Activated T-helper 1 cell treated with Interleukin-2 at 50 U/mL for 16 hours (primary cell): ENCODE data around the gene NOC2L.

Experiments used
- DNase-seq: peaks from one replicate; pipeline ENCODE4 v3.0.0-alpha.2; 2020; ENCODE audit warnings: low read depth

Gene NOC2L

GRCh38 chr1:916173-917075, 42.6 kb downstream of the NOC2L start:
- no peak for DNase-seq

GRCh38 chr1:915295-916172, 43.5 kb downstream of the NOC2L start:
- no peak for DNase-seq

GRCh38 chr1:914891-915280, 44.2 kb downstream of the NOC2L start:
- DNase-seq, result no peak

- no peak for DNase-seq
Measured at GRCh38 chr1:914131-914890, 44.7 kb downstream of the NOC2L start.

DNA sequence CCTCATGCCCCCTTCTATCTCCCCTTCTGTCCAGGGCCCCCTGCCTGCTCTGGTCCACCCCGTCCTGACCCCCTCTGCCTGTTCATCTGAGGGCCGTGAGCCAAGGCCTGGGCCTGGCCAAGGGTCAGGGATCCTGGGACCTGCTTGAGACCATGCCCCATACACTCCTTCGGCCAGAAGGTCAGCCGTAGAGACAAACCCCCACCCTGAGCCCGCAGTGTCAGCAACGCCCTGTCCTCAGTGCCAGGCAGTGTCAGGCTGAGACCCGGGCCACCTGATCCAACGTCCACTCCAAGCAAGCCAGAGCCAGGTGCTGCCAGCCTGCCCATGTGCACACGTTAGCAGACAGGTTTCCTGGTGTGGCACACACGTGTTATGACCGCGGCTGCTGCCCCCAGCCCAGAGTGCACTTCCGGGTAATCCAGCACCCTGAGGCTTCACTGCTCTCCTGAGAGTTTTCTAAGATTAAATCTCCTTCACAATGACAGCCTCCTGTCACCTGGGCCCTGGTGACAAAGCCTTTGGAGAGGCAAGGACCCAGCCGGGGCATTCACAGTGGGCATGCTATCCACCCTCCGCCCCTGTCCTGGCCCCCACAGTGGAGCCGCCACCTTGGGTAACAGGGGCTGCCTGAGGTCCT, 45.4 kb downstream of the NOC2L start:
- no peak for DNase-seq

- no peak for DNase-seq
Measured at GRCh38 chr1:912740-913301, 46.2 kb downstream of the NOC2L start.

DNA sequence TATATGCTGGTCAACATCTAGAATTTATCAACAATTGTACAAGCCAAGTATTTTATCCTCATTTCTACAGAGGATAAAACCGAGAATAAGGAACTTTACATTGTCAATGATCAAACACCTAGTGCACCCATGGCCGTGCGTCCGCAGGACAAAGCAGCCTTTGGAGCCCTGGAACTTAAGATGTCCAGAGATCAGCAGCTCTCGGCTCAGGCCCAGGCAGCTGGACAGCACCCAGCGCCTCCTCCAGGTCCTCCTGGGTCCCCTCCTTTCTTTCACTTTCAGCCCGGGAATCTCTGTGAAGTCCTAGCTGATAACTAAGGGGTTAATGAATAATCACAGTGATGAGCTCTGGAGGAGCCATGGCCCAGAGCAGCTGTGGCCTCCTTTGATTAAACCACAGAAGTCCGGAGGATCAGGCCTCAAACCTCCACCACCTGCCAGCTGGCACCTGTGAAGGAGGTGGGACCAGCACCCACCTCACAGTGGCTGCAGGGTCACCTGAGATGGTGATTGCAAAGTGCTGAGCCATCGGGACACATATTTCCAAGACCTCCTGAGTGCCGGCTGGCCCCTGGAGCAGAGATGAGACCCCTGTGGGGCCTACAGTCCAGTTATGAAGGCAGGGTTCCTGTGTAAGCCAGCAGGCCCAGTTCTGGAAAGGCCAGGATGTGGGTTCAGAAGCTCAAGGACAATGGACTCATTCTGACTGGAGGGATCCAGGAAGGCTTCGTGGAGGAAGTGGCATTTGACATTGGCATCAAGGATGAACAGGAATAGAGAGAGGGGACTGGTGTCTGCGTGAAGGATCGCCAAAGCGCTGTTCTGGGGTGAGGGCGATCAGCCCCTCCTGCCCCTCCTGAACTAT, 46.9 kb downstream of the NOC2L start:
- DNase-seq, result no peak

DNA sequence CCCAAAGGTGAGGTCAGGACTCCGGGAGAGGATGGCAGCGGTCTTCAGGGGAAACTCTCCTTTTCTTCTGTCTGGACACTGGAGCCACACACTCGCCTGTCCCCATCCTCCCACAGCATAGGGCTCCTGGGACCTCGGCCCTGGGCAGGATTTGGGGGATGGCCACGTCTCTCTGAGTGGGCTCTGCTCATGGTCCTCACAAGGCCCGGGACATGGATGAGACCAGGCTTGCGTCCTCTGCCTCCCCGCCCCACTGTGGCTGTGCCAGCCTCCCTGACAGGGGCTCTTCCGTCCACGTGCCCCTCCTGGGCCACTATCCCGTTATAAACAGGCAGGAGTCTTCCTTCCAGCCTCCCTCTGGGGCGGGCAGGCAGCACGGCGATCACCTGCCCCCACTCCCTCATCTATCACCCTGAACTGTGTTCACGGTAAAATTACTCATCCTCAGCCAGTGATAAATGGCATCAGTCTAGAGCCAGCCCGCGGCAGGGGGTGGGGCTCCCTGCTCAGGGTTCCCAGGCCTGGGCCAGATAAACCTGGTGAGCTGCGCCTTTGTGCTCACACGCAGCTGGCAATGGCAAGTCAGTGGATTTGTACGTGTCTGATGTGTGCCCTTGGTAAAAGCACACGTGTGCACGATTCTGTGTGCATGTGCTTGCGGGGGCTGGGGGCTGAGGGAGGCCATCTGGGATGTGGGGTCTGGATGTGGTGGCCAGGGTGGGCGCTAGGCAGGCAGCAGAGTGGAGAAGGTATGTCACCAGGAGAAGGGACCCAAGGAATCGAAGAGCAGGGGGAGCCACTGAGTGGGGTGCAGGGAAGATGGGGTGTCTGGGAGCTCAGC, 48.0 kb downstream of the NOC2L start:
- DNase-seq, result no peak

DNA sequence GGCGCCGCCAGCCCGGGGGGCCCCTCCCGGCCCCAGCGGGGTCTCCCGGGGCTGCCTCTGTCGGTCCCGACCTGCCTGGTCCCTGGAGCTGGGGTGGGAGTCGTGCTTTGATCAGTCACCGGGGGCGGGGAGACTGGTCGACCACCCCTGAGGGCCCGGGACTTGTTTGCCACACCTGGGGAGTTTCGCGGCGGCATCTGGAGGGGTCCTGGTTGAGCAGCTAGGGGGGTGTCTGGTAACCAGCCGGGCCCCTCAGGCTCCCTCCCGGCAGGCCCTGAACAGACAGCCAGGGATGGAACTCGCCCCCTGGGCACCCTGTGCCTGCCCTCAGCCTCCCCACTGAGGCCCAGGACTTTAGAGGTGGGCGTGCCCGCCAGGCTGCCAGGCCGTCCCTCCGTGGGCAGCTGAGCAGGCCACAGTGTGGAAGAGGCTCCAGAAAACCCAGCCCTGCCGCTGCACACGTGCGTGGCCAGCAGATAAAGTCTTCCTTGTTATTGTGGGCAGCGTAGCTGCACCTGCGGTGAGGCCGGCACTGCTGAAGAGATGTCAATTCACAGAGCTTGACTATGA, 48.7 kb downstream of the NOC2L start:
- no peak for DNase-seq

DNA sequence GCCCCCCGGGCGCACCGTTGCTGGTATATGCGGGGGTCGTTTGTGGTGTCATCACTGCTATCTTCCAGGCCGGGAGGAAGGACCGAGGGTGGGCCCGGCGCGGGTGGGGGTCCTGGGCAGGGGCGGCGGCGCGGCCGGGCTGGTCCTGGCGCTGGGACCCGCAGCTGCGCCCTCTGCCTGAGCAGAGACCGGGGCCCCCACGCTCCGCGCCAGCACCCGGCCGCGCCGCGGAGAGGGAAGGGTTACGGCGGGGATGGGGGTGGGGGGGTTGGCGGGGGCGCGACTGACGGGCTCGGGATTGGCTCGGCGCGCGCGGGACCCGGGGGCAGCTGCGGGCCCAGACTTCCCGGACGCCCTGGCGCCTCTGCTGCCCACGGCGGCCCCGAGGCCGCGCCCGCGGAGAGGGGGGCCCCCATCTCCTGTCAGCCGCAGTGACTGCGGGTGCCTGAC, 49.2 kb downstream of the NOC2L start:
- DNase-seq, result no peak

GRCh38 chr1:908661-909060, 50.4 kb downstream of the NOC2L start:
- no peak for DNase-seq

- no peak for DNase-seq
Measured at GRCh38 chr1:907611-908451, 51.2 kb downstream of the NOC2L start.

GRCh38 chr1:906600-907420, 52.2 kb downstream of the NOC2L start:
- DNase-seq, result no peak

- DNase-seq, result no peak
Measured at GRCh38 chr1:905811-906599, 53.1 kb downstream of the NOC2L start.

GRCh38 chr1:905071-905749, 53.8 kb downstream of the NOC2L start:
- DNase-seq, result no peak
